ENCODE measurements around the gene AKR1D1.

- TF ChIP-seq POLR2A (IDR thresholded peaks at IDR 0.05; ENCODE audit: low read depth) (no peak), CTCF (IDR thresholded peaks at IDR 0.05) (no peak)
Observed at GRCh38 chr7:138167222-138167621, 91.0 kb downstream of the AKR1D1 start.

Data from esophagus muscularis mucosa (tissue), 3 donors.